ENCODE results near the gene MMP25.
A peak's percentile ranks its signal among the peaks of the same experiment; 100 is the strongest.

MMP25 gene, protein sequence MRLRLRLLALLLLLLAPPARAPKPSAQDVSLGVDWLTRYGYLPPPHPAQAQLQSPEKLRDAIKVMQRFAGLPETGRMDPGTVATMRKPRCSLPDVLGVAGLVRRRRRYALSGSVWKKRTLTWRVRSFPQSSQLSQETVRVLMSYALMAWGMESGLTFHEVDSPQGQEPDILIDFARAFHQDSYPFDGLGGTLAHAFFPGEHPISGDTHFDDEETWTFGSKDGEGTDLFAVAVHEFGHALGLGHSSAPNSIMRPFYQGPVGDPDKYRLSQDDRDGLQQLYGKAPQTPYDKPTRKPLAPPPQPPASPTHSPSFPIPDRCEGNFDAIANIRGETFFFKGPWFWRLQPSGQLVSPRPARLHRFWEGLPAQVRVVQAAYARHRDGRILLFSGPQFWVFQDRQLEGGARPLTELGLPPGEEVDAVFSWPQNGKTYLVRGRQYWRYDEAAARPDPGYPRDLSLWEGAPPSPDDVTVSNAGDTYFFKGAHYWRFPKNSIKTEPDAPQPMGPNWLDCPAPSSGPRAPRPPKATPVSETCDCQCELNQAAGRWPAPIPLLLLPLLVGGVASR

DNA sequence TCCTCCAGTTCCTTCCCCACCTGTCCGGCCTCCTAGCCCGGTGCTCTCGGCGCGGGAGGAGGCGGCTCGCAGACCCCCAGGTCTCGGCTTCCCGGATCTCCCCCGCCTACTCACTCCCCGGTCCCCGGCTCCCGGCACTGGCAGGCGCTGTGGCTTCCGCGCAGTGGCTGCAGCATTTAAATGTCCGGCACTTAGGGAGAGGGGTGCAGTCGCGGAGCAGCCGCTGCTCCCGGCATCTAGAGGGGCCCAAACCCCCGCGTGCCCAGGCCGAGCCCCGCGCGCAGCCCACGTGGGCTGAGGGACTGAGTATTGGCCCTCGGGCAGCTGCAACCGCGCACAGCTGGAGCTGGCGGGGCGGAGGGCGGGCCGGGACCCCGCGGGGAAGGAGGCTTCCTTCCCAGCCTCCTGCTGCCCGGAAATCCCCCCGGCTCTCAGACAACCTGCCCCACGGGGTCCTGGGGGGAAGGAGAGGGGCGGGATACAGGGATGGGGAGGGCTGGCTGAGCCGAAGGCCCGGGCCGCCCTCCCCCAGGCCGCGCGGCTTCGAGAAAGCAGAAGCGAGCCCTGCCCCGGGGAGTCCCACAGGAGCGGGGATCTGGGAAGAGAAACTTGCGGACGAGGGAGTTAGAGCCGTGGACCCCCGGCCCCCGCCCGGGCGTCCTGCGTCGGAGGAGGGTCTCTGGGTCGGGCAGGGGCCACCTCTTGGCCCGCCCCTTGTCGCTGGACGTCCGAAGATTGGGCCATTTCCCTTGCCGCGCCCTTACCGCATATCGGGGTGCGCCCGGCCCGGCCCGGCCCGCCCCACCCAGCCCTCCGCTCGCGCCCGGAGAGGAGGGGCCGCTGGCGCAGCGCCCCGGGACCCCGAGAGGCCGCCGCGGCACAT, at the start of gene MMP25:
Gene MMP25 (plus strand): TSS at position 804 of the 883 bp plus-strand sequence. CDS start 357 bp downstream, outside the sequence.
- DNase-seq (ENCODE audit: low spot score), result peak; percentile 84
- TF ChIP-seq, protein P1, sequence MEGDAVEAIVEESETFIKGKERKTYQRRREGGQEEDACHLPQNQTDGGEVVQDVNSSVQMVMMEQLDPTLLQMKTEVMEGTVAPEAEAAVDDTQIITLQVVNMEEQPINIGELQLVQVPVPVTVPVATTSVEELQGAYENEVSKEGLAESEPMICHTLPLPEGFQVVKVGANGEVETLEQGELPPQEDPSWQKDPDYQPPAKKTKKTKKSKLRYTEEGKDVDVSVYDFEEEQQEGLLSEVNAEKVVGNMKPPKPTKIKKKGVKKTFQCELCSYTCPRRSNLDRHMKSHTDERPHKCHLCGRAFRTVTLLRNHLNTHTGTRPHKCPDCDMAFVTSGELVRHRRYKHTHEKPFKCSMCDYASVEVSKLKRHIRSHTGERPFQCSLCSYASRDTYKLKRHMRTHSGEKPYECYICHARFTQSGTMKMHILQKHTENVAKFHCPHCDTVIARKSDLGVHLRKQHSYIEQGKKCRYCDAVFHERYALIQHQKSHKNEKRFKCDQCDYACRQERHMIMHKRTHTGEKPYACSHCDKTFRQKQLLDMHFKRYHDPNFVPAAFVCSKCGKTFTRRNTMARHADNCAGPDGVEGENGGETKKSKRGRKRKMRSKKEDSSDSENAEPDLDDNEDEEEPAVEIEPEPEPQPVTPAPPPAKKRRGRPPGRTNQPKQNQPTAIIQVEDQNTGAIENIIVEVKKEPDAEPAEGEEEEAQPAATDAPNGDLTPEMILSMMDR (IDR thresholded peaks at IDR 0.05; ENCODE audit: extremely low read depth, missing control alignments), result no peak

DNA sequence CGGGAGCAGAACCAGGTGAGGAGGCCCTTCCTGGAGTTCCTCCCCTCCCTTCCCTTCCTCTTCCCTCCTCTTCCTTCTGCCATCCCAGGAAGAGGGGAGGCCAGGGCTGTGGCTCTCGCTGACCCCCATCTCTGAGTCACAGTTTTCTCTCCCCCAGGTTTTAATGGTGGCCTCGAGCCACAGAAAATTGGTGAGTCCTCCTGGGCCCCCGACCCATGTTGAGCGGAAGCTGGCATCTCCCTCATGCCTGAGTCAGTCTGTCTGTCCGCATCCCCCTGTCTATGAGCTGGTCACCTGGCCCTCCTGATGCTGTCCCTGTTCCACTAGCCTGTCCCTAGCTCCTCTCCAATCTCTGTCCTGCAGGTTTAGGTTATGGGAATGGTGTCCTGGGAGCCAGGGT, 46.4 kb upstream of the MMP25 start:
- TF ChIP-seq, protein P1 (IDR thresholded peaks at IDR 0.05; ENCODE audit: extremely low read depth, missing control alignments), result no peak
- DNase-seq (ENCODE audit: low spot score), result no peak

DNA sequence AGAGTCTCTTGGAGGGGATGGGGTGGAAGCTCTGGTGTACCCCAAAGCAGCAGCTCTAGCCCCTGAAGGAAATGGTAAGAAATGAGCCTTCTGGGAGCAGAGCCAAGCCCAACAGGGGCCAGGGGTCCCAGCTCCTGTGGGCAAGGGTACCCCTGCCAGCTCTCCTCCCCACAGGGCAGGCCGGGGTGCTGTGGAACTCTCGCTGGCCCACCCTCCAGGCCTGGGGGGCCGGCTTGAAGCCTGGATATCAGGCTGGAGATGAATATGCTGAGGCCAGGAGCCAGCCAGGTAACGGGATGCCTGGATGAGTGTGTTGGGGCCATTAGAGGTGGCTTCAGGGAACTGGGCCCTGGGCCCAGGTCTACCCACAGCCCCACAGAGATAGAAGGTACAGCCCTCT, 45.8 kb upstream of the MMP25 start:
- TF ChIP-seq, protein P1 (IDR thresholded peaks at IDR 0.05; ENCODE audit: extremely low read depth, missing control alignments), result no peak
- DNase-seq (ENCODE audit: low spot score), result no peak

DNA sequence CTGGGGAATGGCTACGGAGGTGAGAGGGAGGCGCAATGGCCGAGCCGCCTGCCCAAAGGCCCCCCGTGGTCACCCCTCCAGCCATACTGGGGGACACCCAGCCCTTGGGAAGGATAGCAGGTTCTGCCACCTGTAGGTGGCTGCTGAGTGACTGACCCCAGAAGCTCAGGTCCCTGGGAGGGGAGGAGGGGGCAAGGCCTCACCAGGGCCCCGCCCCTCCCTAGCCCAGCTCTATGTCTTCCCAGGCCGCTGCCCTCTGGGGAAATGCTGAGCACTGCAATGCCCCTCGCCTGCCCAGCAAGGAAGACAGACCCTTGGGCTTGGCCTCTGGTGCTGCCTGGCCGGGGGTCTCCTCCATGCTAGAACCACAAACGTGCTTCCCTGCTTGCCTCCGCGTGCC, 45.0 kb upstream of the MMP25 start:
- DNase-seq (ENCODE audit: low spot score), result no peak
- TF ChIP-seq, protein P1 (IDR thresholded peaks at IDR 0.05; ENCODE audit: extremely low read depth, missing control alignments), result no peak

DNA sequence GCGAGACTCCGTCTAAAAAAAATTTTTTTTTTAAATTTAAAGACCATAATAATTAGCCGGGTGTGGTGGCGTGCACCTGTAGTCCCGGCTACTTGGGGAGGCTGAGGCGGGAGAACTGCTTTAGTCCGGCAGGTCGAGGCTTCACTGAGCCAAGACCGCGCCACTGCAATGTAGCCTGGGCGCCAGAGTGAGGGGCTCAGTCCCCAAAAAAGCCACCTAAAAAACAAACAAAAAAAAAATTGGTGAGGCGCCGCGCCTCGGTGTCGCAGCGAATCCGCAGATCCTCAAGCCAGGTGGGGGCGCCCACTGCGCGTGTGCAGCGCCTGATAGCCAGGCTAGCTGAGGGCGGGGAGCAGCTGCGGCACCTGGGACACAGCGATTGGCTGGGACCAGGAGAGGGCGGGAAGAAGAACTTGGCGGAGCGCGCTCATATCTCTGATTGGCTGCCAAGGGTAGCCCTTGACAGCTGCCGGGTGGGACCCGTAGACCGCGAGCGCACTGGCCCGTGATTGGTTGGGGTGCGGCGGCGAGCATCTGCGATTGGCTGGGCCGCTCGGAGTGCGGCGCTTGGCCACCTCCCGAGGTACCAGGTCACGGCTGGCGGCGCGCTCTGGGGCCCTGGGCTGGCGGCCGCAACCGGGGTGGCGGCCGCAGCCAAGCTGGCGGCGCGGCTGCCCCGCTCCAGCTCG, 42.6 kb upstream of the MMP25 start:
- TF ChIP-seq, protein P1 (IDR thresholded peaks at IDR 0.05; ENCODE audit: extremely low read depth, missing control alignments), result peak; percentile 61
- DNase-seq (ENCODE audit: low spot score), result peak; percentile 99

DNA sequence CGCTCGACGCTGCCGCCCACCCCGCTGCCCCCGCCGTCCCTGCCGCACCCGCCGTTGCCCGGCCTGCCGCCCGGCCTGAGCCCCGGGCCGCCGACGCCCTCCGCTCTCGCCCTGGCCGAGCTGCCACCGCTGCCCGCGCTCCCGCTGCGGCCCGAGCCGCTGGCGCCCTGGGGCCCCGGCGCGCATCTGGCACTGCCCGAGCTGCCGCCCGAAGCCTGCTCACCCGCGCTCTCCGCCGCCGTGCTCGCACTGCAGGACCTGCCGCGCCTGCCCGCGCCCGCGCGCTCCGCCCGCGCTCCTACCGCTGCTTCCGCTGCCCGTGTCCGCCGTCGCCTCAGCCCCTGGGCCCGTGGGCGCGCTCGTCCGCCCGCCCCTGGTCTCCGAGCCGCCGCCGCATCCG, 42.0 kb upstream of the MMP25 start:
- DNase-seq (ENCODE audit: low spot score), result no peak

More for the DNA sequence above, 42.0 kb upstream of the MMP25 start:
- TF ChIP-seq, protein P1 (IDR thresholded peaks at IDR 0.05; ENCODE audit: extremely low read depth, missing control alignments), result no peak

Data from GM20000 (cell line).